IMR-90 (cell line): ENCODE data around the gene FAM13B. TPM values are rescaled to one million over a fixed set of nuclear protein-coding genes. Genes with fewer than 3 reads are reported as not detected.
"Not testable (repeated sequence)": the region's sequence is repeated elsewhere in the genome, so short reads cannot be mapped to it uniquely, and the experiment has no call there.

ENCODE experiments used
- ATAC-seq: fragments of 200-7000 bp; cut with Tn5 transposase; 2 replicates; pipeline ENCODE4 v1.9.1; 2020; ENCODE audit warnings: low read depth, mild to moderate bottlenecking, moderate library complexity
- BruUV-seq: library from RNA; stranded (reverse); fragments of 400-500 nt; replicated peaks from 2 replicates; lab custom pipeline; 2021; lab: Mats Ljungman, UMichigan
- CTCF ChIA-PET: fragments of 300-600 bp; formaldehyde crosslinking; extraction: SDS; loops from one replicate; lab custom pipeline; 2021; ENCODE audit warnings: antibody characterized with exemption; lab: Yijun Ruan, JAX
- POLR2A ChIA-PET: fragments of 300-600 bp; sonication (Branson Sonifier 250); formaldehyde crosslinking; loops from one replicate; lab custom pipeline; 2022; ENCODE audit warnings: antibody characterized with exemption; ENCODE audit not compliant: unreplicated experiment; lab: Charles Lee
- DNase-seq: peaks from one replicate; pipeline ENCODE4 v3.0.0; 2013
- H2AFZ ChIP-seq: replicated peaks from 2 replicates; pipeline ENCODE3; 2013; ENCODE audit warnings: low read length, mild to moderate bottlenecking; ENCODE audit not compliant: poor library complexity
- H2AK5ac ChIP-seq: 2 replicates; pipeline ENCODE4 v1.6.1; 2013; ENCODE audit warnings: low read depth, low read length, inconsistent platforms
- H2AK9ac ChIP-seq: replicated peaks from 2 replicates; pipeline ENCODE3; 2013; ENCODE audit warnings: mild to moderate bottlenecking, low read depth, low read length, moderate library complexity; ENCODE audit not compliant: poor library complexity
- H2BK120ac ChIP-seq: 2 replicates; pipeline ENCODE4 v1.6.1; 2013; ENCODE audit warnings: low read depth, low read length, inconsistent platforms
- H2BK15ac ChIP-seq: 3 replicates; pipeline ENCODE4 v1.6.1; 2013; ENCODE audit warnings: low read depth, low read length, inconsistent platforms
- H2BK20ac ChIP-seq: 2 replicates; pipeline ENCODE4 v1.6.1; 2013; ENCODE audit warnings: low read depth, mild to moderate bottlenecking, inconsistent platforms, low read length, moderate library complexity
- H2BK5ac ChIP-seq: 2 replicates; pipeline ENCODE4 v1.6.1; 2013; ENCODE audit warnings: mild to moderate bottlenecking, low read depth, low read length, inconsistent platforms; ENCODE audit not compliant: poor library complexity, severe bottlenecking
- H3K14ac ChIP-seq: replicated peaks from 2 replicates; pipeline ENCODE4 v1.6.1; 2013; ENCODE audit warnings: low read depth, low read length, inconsistent platforms
- H3K18ac ChIP-seq: 2 replicates; pipeline ENCODE4 v1.6.1; 2013; ENCODE audit warnings: low read depth, low read length, control low read depth
- H3K23ac ChIP-seq: 2 replicates; pipeline ENCODE4 v1.6.1; 2013; ENCODE audit warnings: low read depth, low read length, inconsistent platforms
- H3K27ac ChIP-seq: 2 replicates; pipeline ENCODE4 v1.5.1; 2013; ENCODE audit warnings: mild to moderate bottlenecking, control low read depth, low read length; ENCODE audit not compliant: insufficient read depth
- H3K27me3 ChIP-seq: 2 replicates; pipeline ENCODE4 v1.6.1; 2013; ENCODE audit warnings: low read length; ENCODE audit not compliant: control insufficient read depth, insufficient read depth
- H3K36me3 ChIP-seq: 2 replicates; pipeline ENCODE4 v1.6.1; 2013; ENCODE audit warnings: low read length, mixed read lengths; ENCODE audit not compliant: control insufficient read depth, insufficient read depth
- H3K4ac ChIP-seq: 2 replicates; pipeline ENCODE4 v1.6.1; 2013; ENCODE audit warnings: low read depth, low read length, inconsistent platforms
- H3K4me1 ChIP-seq: 2 replicates; pipeline ENCODE4 v1.6.1; 2013; ENCODE audit warnings: low read length, mixed read lengths; ENCODE audit not compliant: control insufficient read depth, insufficient read depth
- H3K4me2 ChIP-seq: 2 replicates; pipeline ENCODE4 v1.6.1; 2013; ENCODE audit warnings: low read depth, mild to moderate bottlenecking, control low read depth, low read length, moderate library complexity
- H3K4me3 ChIP-seq: 2 replicates; pipeline ENCODE4 v1.5.1; 2013; ENCODE audit warnings: low read depth, mild to moderate bottlenecking, control low read depth, low read length, moderate library complexity; ENCODE audit not compliant: insufficient read depth
- H3K56ac ChIP-seq: 2 replicates; pipeline ENCODE4 v1.6.1; 2013; ENCODE audit warnings: low read length, inconsistent platforms; ENCODE audit not compliant: insufficient read depth; ENCODE audit errors: extremely low read depth
- H3K79me1 ChIP-seq, 2 experiments: 2 replicates each; pipeline ENCODE4 v1.6.1; 2013; ENCODE audit warnings: low read length in 2 of 2, inconsistent platforms in 1 of 2, low read depth in 1 of 2
- H3K9ac ChIP-seq: 2 replicates; pipeline ENCODE4 v1.6.1; 2013; ENCODE audit warnings: low read depth, low read length, control low read depth
- H3K9me1 ChIP-seq: 2 replicates; pipeline ENCODE4 v1.6.1; 2013; ENCODE audit warnings: low read length, inconsistent platforms; ENCODE audit not compliant: insufficient read depth
- H3K9me3 ChIP-seq: 2 replicates; pipeline ENCODE4 v1.6.1; 2013; ENCODE audit warnings: low read length; ENCODE audit not compliant: control insufficient read depth, insufficient read depth
- H4K20me1 ChIP-seq: 2 replicates; pipeline ENCODE4 v1.6.1; 2013; ENCODE audit warnings: low read length, inconsistent platforms; ENCODE audit not compliant: insufficient read depth
- H4K5ac ChIP-seq: 2 replicates; pipeline ENCODE4 v1.6.1; 2013; ENCODE audit warnings: mild to moderate bottlenecking, low read depth, low read length, control low read depth
- H4K8ac ChIP-seq, 2 experiments: 2 replicates each; pipeline ENCODE4 v1.6.1; 2013; ENCODE audit warnings: low read depth in 2 of 2, low read length in 2 of 2, control low read depth in 1 of 2, inconsistent platforms in 1 of 2
- H4K91ac ChIP-seq: 2 replicates; pipeline ENCODE4 v1.6.1; 2013; ENCODE audit warnings: low read depth, low read length, inconsistent platforms; ENCODE audit not compliant: insufficient read depth
- BHLHE40 ChIP-seq: fragments of 150-350 bp; IDR thresholded peaks from 2 replicates; pipeline ENCODE4 v1.6.1; 2016; ENCODE audit warnings: mild to moderate bottlenecking, low read depth, low read length
- CEBPB ChIP-seq: IDR thresholded peaks from 2 replicates; pipeline ENCODE4 v1.6.1; 2012; ENCODE audit warnings: low read depth, low read length, improper control_type of control experiment
- CTCF ChIP-seq: conservative IDR thresholded peaks from 2 replicates; pipeline ENCODE4 v1.5.1; 2012; ENCODE audit warnings: mild to moderate bottlenecking, low read depth, low read length, improper control_type of control experiment
- MAFK ChIP-seq: IDR thresholded peaks from 2 replicates; pipeline ENCODE4 v1.6.1; 2012; ENCODE audit warnings: low read depth, low read length, improper control_type of control experiment
- RAD21 ChIP-seq: IDR thresholded peaks from 2 replicates; pipeline ENCODE4 v1.6.1; 2012; ENCODE audit warnings: low read length, improper control_type of control experiment
- RFX5 ChIP-seq: IDR thresholded peaks from 2 replicates; pipeline ENCODE4 v1.8.0; 2012; ENCODE audit warnings: low read depth, mild to moderate bottlenecking, low read length, moderate library complexity
- WGBS, 2 experiments: methylation state at CpG; one replicate each; pipeline versions ENCODE4 v1.1.5 to v1.1.7; 2013; ENCODE audit warnings: missing lambda C conversion rate in 2 of 2; ENCODE audit not compliant: insufficient read length in 1 of 2; ENCODE audit errors: extremely low coverage in 2 of 2; 5-methylcytosine and 5-hydroxymethylcytosine counted together
- dilution Hi-C: fragments of 300-500 bp; cut with HindIII; formaldehyde crosslinking; loops from one replicate; pipeline ENCODE4 v1.14.3; 2018; ENCODE audit warnings: low sequenced_read_pairs; ENCODE audit not compliant: unreplicated experiment
- in situ Hi-C: fragments of 300-500 bp; cut with MboI; formaldehyde crosslinking; loops from 3 replicates; pipeline ENCODE4 v1.14.3; 2019; ENCODE audit warnings: low sequenced_read_pairs, inconsistent platforms, mixed read lengths
- intact Hi-C: fragments of 100-400 bp; cut with micrococcal nuclease; formaldehyde crosslinking; loops from 2 replicates; pipeline ENCODE4 v1.10.0; 2022
- polyA plus RNA-seq, 3 experiments: library from polyadenylated mRNA; depleted of rRNA; stranded (reverse); fragments of >200 nt; gene quantifications; 2 replicates each; pipeline ENCODE4 v1.2.3, GENCODE V29; 2012; ENCODE audit warnings: low replicate concordance in 1 of 3
- total RNA-seq: library from RNA; depleted of rRNA; stranded (reverse); fragments of >200 nt; gene quantifications from 2 replicates; pipeline ENCODE4 v1.2.3, GENCODE V29; 2012

Gene FAM13B
- total and polyA plus RNA-seq, 2 of the 4 experiments (the other 2 are of a cell fraction), result 14.6 to 15.1 TPM

- Histone ChIP-seq H2AK9ac (no peak overlapping the region), H3K27me3 (no peaks in the 10 kb centered on the region), H3K9me3 (no peaks in the 10 kb centered on the region), H2BK120ac (no peak overlapping the region), H3K23ac (no peak overlapping the region), H4K91ac (no peak overlapping the region), H4K5ac (no peak overlapping the region), H3K9me1 (peaks cover 7% of the 10 kb centered on the region), H4K20me1 (peaks cover 81% of the 10 kb centered on the region), H3K27ac (no peak overlapping the region), H2AK5ac (no peak overlapping the region), H2BK5ac (no peak overlapping the region), H4K8ac (no peak overlapping the region), H3K4me1 (peaks cover 4% of the 10 kb centered on the region), H3K9ac (no peak overlapping the region), H3K18ac (no peak overlapping the region), H2AFZ (no peak overlapping the region), H2BK20ac (no peak overlapping the region), H2BK15ac (no peak overlapping the region), H3K4me2 (no peak overlapping the region), H3K4ac (no peak overlapping the region), H3K4me3 (no peak overlapping the region), H3K14ac (no peak overlapping the region), H3K79me1 (peaks cover 0 to 42% of the 10 kb centered on the region in 2 experiments), H3K36me3 (peaks cover 1% of the 10 kb centered on the region; the same call in 1 of the 2 replicates), H3K56ac (no peak overlapping the region)
- WGBS, 2 experiments, result 100% methylated on average over 1 of the region's 5 CpGs; no CpG with 5 or more reads in 1 of the 2 experiments
- in situ Hi-C loops (loop anchor here (25.0 kb wide), 1 partner anchor 108 kb away; the partner anchor contains the start of gene NME5), dilution Hi-C loops (no loop called here), intact Hi-C loops (no loop called here)
- no TSS peak for BruUV-seq
- CTCF ChIA-PET, result no interaction called here
- ATAC-seq (no peak), DNase-seq (no peak)
- TF ChIP-seq CTCF (no peak), CEBPB (no peak), BHLHE40 (no peak), MAFK (no peak), RAD21 (no peak), RFX5 (no peak)
- POLR2A ChIA-PET, result no interaction called here
These were observed 3.9 kb downstream of the FAM13B start for GRCh38 chr5:138028971-138029365.

GRCh38 chr5:138028262-138028970 lies 4.5 kb downstream of the FAM13B start:
- H3K23ac ChIP-seq, H4K8ac ChIP-seq, H4K91ac ChIP-seq, H3K18ac ChIP-seq, H3K56ac ChIP-seq, H3K4me1 ChIP-seq, H3K14ac ChIP-seq, BruUV-seq, H2AK9ac ChIP-seq, H2AFZ ChIP-seq, dilution Hi-C loops, H4K5ac ChIP-seq, H2BK20ac ChIP-seq, intact Hi-C loops, H3K27ac ChIP-seq, H2BK5ac ChIP-seq, H3K9ac ChIP-seq, H3K36me3 ChIP-seq, H3K4ac ChIP-seq, POLR2A ChIA-PET, H3K4me3 ChIP-seq, DNase-seq, H2BK120ac ChIP-seq, H3K4me2 ChIP-seq, H2AK5ac ChIP-seq, H3K27me3 ChIP-seq, ATAC-seq, H2BK15ac ChIP-seq, H3K9me1 ChIP-seq, H3K9me3 ChIP-seq: not testable (repeated sequence)
- in situ Hi-C loops, result loop anchor here (25.0 kb wide), 1 partner anchor 109 kb away; the partner anchor contains the start of gene NME5
- CTCF ChIA-PET, result interaction anchor here (0.6 to 1.4 kb wide), 3 partner anchors 74 to 250 kb away, joined by 3 to 5 read pairs (median 3); no protein-coding TSS in a partner anchor
- H3K79me1 ChIP-seq, result peaks cover 0 to 42% of the 10 kb centered on the region in 2 experiments
- peaks cover 87% of the 10 kb centered on the region for H4K20me1 ChIP-seq
- 95% methylated on average over 7 of the region's 12 CpGs; no CpG with 5 or more reads in 1 of the 2 experiments for WGBS, 2 experiments
